Measurements from ENCODE around the gene SH3TC2. TPM values are rescaled to one million over a fixed set of nuclear protein-coding genes. Genes with fewer than 3 reads are reported as not detected.

Gene SH3TC2
- total RNA-seq, 4 donors from 2014 or later = 0.29 to 3.5 (median 2.1) TPM

DNA sequence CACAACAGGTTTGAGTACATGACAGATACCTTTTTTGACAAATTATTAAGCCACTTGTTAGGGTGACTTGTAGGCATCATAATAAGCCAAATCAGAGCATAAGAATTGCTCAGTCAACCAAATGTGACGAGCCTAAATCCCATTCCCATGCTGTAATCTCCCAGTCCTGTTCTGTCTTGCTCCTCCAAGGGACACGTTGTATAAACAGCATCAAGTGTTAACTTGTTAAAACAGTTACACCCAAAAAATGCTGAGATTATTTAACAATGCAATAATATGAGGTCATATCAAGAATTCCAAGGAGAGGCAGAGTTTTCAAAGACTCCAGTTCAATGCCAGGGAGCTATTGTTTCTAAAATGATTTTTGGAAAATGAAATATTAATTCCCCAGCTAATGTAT, 76.2 kb downstream of the SH3TC2 start:
- no peaks in the 10 kb centered on the region for H3K4me1 ChIP-seq
- DNase-seq = no peak
- H3K27me3 ChIP-seq = no peaks in the 10 kb centered on the region
- no peaks in the 10 kb centered on the region for H3K36me3 ChIP-seq
- no peak overlapping the region for H3K4me3 ChIP-seq
- intact Hi-C loops (cut with DNase I; ENCODE audit: low total_unique reads) = no loop called here
- no peak overlapping the region for H3K27ac ChIP-seq
- no peak for TF ChIP-seq POLR2A (IDR thresholded peaks at IDR 0.05)
- TF ChIP-seq, protein P1, sequence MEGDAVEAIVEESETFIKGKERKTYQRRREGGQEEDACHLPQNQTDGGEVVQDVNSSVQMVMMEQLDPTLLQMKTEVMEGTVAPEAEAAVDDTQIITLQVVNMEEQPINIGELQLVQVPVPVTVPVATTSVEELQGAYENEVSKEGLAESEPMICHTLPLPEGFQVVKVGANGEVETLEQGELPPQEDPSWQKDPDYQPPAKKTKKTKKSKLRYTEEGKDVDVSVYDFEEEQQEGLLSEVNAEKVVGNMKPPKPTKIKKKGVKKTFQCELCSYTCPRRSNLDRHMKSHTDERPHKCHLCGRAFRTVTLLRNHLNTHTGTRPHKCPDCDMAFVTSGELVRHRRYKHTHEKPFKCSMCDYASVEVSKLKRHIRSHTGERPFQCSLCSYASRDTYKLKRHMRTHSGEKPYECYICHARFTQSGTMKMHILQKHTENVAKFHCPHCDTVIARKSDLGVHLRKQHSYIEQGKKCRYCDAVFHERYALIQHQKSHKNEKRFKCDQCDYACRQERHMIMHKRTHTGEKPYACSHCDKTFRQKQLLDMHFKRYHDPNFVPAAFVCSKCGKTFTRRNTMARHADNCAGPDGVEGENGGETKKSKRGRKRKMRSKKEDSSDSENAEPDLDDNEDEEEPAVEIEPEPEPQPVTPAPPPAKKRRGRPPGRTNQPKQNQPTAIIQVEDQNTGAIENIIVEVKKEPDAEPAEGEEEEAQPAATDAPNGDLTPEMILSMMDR (IDR thresholded peaks at IDR 0.05) = no peak
- no peaks in the 10 kb centered on the region for H3K9me3 ChIP-seq

DNA sequence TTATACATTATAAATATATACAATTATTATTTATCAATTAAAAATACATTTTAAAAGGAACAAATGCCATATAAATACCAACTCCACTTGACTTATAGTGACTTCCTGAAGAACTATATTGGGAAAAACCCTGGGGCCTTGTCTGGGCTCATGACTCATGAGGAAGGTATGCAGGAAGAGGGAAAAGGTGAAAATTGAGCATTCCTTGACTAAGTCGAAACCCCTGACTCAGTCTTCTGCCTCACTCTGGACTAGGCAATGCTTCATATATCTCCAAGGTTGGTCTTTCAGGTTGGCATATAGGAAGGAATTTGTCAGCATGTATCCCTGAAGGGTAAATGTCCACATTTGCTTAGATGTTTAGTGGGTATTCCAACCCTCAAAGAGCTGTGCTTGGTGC, 78.5 kb downstream of the SH3TC2 start:
- no peaks in the 10 kb centered on the region for H3K27me3 ChIP-seq
- no peaks in the 10 kb centered on the region for H3K36me3 ChIP-seq
- intact Hi-C loops (cut with DNase I; ENCODE audit: low total_unique reads) = no loop called here
- H3K4me1 ChIP-seq = no peaks in the 10 kb centered on the region
- no peak for TF ChIP-seq POLR2A (IDR thresholded peaks at IDR 0.05)
- TF ChIP-seq, protein P1 (IDR thresholded peaks at IDR 0.05) = no peak
- H3K27ac ChIP-seq = no peak overlapping the region
- no peak for DNase-seq
- no peak overlapping the region for H3K4me3 ChIP-seq
- no peaks in the 10 kb centered on the region for H3K9me3 ChIP-seq

DNA sequence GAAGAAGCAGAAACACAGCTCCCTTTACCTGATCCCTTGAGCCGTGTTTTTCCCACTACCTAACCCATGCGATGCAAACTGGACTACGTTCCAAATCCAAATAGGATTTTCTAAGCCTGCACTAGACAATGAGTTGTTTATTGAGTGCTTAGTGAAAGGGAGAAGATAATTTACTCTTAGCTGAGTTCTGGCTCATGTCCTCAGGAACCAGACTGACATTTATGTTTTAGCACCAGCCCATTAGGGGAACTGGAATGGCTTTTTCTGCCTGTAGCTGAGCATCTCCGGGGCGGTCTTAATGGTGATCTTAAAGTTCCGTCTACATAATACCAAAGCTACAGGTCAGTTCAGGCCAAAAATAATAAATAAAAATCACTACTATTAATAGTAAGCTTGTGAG, 81.5 kb downstream of the SH3TC2 start:
- Histone ChIP-seq H3K9me3 (no peaks in the 10 kb centered on the region), H3K27ac (no peak overlapping the region), H3K27me3 (no peaks in the 10 kb centered on the region), H3K36me3 (no peaks in the 10 kb centered on the region), H3K4me1 (no peaks in the 10 kb centered on the region), H3K4me3 (no peak overlapping the region)
- intact Hi-C loops (cut with DNase I; ENCODE audit: low total_unique reads) = no loop called here
- no peak for TF ChIP-seq POLR2A (IDR thresholded peaks at IDR 0.05)
- TF ChIP-seq, protein P1 (IDR thresholded peaks at IDR 0.05) = no peak
- DNase-seq = no peak

DNA sequence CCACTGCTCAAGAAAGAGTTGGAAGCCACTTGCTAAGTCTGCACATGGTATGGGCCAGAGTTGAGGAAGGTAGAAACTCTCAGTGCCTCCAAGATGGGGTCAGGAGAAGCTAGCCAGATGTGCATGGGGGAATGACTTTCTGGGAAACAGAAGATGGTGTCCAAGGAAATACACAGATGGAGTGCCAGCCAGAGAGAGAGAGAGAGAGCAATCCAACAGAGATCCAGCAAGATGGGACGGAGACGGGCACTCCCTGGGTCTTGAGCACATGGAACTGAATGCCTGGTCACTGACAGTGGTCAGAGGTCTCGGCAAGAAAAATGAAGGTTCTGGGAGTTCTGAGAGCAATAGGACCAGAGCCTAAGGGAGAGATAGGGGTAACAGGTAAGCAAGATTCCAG, 82.1 kb downstream of the SH3TC2 start:
- no peak overlapping the region for H3K4me3 ChIP-seq
- intact Hi-C loops (cut with DNase I; ENCODE audit: low total_unique reads) = no loop called here
- no peaks in the 10 kb centered on the region for H3K27me3 ChIP-seq
- no peaks in the 10 kb centered on the region for H3K9me3 ChIP-seq
- DNase-seq = no peak
- H3K4me1 ChIP-seq = no peaks in the 10 kb centered on the region
- H3K36me3 ChIP-seq = no peaks in the 10 kb centered on the region
- H3K27ac ChIP-seq = no peak overlapping the region
- TF ChIP-seq, protein P1 (IDR thresholded peaks at IDR 0.05) = no peak
- no peak for TF ChIP-seq POLR2A (IDR thresholded peaks at IDR 0.05)

DNA sequence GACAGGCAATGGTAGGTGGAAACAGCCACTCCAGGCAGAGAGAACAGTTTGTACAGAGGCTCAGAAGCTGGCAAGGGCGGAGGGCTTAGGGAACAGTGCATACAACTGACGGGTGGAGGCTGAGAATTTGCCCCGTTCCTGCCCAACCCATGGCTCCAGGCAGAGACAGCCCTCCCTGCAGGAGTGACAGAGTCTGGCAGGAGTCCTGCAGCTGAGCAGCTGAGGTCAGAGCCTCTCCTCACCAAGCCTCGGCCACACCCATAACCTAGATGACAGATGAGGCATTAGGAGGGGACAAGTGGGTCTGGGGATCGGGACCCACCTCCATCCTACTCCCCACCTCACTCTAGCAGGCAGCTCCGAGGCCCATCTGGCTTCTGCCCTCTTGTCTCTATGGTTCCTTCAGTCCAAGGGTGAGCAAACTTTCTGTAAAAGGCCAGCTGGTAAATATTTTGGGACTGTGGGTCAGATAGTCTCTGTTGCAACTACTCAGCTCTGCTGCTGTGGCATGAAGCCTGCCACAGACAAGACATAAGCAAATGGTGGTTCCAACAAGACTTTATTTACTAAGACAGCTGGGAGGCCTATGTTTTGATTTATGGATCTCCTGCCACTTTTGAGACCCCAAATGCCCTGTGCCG, 83.7 kb downstream of the SH3TC2 start:
- H3K4me3 ChIP-seq = no peak overlapping the region
- DNase-seq = no peak

More for the DNA sequence above, 83.7 kb downstream of the SH3TC2 start:
- Histone ChIP-seq H3K27ac (no peak overlapping the region), H3K4me1 (no peaks in the 10 kb centered on the region), H3K36me3 (no peaks in the 10 kb centered on the region), H3K9me3 (no peaks in the 10 kb centered on the region), H3K27me3 (no peaks in the 10 kb centered on the region)
- TF ChIP-seq, protein P1 (IDR thresholded peaks at IDR 0.05) = no peak
- no peak for TF ChIP-seq POLR2A (IDR thresholded peaks at IDR 0.05)
- intact Hi-C loops (cut with DNase I; ENCODE audit: low total_unique reads) = no loop called here
